ENCODE data around the gene HOXC11.
A peak's percentile ranks its signal among the peaks of the same experiment; 100 is the strongest.

The HOXC11 gene

DNA sequence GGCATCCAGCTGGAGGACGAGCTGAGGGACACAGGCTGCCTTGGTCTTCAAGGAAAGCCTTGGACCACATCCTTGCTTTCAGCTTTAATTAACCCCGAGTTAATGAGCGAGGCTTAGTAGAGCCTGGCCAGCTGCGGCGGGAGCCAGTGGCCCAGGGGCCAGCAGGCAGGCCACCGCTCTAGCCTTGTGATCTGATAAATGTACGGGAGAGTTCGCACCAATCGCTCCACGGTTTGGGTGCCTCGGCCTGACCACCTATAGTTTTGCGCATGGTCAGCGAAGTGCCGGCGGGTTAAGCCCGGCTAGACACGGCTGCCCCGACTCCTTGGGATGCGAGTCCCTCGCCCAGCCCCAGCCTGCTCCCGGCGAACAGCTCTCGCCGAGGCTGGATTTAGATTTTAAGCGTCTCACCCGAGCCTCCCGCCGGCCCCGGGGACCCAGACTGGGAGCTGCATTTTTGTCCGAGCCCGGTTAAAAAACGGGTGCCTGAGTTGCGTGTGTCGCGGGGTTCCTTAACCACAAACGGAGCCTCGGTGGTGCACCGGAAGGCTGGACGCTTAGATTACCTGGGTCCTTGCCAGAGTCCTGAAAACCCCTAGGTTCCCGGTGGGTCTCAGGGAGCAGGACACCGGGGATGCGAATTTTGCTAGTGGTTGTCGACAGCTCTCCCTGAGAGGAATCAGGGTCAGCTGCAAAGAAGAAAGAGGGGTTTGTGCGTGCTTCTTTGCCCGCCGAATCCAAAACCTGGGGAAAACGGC is 21.2 kb upstream of the HOXC11 start:
- no peak for DNase-seq (ENCODE audit: low read depth)
- TF ChIP-seq CTCF (IDR thresholded peaks at IDR 0.05; ENCODE audit: insufficient read depth, low read depth, low read length, missing control alignments) = no peak
- H3K4me3 ChIP-seq (ENCODE audit: low read length) = no peak overlapping the region

- H3K4me3 ChIP-seq (ENCODE audit: low read length) = no peak overlapping the region
- peak; percentile 8 for DNase-seq (ENCODE audit: low read depth)
These were observed 20.6 kb upstream of the HOXC11 start for GRCh38 chr12:53952335-53952694.

GRCh38 chr12:53952871-53953734 is 19.8 kb upstream of the HOXC11 start:
- no peak for TF ChIP-seq CTCF (IDR thresholded peaks at IDR 0.05; ENCODE audit: insufficient read depth, low read depth, low read length, missing control alignments)
- DNase-seq (ENCODE audit: low read depth) = no peak
- no peak overlapping the region for H3K4me3 ChIP-seq (ENCODE audit: low read length)

More at GRCh38 chr12:53952335-53952694, 20.6 kb upstream of the HOXC11 start:
- TF ChIP-seq CTCF (IDR thresholded peaks at IDR 0.05; ENCODE audit: insufficient read depth, low read depth, low read length, missing control alignments) = no peak

DNA sequence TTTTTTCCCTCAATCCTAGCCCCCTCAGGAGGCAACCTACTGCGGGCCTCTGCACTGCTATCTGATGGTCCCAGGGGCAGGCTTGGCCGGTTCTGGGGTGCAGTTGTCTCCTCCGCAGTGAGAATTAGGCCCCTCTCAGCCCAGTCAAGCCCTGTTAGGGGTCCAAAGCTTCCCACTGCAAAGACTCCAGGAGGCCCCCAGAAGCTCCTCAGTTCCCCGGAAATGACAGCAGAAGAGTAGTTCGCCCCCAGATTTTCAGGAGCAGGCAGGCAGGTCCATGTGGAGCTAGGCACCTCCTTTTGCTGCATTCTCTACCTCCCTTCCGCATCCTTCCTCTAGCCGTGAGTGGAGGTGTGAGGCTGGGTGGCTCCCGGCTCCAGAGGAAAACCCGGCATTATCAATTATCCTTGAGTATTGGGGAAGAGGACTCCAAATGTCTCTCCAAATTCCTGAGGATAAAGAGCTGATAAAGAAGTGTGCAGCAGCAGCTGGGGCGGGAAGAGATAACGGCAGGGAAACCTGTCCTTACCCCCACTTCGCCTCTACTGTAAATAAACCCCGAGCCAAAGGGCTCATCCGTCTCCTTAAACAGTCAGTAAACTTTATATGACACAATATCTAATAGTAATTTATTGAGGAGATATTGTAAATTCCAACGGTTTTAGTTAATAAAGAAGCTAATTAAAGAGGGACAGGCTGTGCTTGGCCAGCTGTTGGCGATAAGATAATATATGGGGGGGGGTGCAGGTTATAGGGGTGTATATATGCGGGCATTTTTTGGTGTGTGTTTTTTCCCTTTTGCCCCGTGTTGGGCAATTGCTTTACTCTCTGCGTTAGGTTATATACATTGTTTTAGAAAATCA is 18.9 kb upstream of the HOXC11 start:
- no peak for TF ChIP-seq CTCF (IDR thresholded peaks at IDR 0.05; ENCODE audit: insufficient read depth, low read depth, low read length, missing control alignments)
- no peak for DNase-seq (ENCODE audit: low read depth)
- H3K4me3 ChIP-seq (ENCODE audit: low read length) = no peak overlapping the region

DNA sequence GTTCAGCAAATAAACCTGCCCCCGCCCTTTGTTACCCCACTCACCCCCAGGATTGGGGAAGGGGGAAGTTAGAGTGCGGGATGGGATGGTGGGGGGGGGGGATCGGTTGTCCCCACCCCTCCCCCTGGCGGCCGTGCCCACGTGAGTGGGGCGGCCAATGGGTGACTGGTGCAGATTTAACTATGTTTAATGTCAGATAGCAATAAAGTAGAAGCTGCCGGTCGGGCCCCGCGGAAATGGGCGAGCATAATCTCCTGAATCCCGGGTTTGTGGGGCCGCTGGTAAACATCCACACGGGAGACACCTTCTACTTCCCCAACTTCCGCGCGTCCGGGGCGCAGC is 18.3 kb upstream of the HOXC11 start, which contains the start of gene HOXC12:
Gene HOXC12, plus strand, starts transcription at position 210 of the 342 bp plus-strand sequence. Its CDS starts 27 bp downstream, at position 237.
- H3K4me3 ChIP-seq (ENCODE audit: low read length) = no peak within 1 kb of the TSS
- DNase-seq (ENCODE audit: low read depth) = no peak
- no peak for TF ChIP-seq CTCF (IDR thresholded peaks at IDR 0.05; ENCODE audit: insufficient read depth, low read depth, low read length, missing control alignments)

DNA sequence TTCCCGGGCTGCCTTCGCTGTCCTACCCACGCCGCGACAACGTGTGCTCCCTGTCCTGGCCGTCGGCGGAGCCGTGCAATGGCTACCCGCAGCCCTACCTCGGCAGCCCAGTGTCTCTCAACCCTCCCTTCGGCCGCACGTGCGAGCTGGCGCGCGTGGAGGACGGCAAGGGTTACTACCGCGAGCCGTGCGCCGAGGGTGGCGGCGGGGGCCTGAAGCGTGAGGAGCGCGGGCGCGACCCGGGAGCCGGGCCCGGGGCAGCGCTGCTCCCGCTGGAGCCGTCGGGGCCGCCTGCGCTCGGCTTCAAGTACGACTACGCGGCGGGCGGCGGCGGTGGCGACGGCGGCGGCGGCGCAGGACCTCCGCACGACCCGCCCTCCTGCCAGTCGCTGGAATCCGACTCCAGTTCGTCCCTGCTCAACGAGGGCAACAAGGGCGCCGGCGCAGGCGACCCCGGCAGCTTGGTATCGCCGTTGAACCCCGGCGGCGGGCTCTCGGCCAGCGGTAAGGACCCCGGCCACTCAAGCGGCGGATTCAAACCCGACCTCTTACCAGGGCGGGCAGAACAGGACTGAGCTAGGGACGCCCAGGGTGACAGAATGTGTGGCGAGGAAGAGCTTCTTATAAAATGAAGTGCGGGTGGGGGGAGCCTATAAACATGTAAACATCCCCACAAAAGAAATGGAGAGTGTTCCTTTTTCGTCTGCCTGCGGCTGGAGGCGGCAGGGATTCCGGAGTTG is 17.7 kb upstream of the HOXC11 start:
- no peak overlapping the region for H3K4me3 ChIP-seq (ENCODE audit: low read length)
- DNase-seq (ENCODE audit: low read depth) = no peak
- no peak for TF ChIP-seq CTCF (IDR thresholded peaks at IDR 0.05; ENCODE audit: insufficient read depth, low read depth, low read length, missing control alignments)
